Measurements from ENCODE around the gene OTC.

DNA sequence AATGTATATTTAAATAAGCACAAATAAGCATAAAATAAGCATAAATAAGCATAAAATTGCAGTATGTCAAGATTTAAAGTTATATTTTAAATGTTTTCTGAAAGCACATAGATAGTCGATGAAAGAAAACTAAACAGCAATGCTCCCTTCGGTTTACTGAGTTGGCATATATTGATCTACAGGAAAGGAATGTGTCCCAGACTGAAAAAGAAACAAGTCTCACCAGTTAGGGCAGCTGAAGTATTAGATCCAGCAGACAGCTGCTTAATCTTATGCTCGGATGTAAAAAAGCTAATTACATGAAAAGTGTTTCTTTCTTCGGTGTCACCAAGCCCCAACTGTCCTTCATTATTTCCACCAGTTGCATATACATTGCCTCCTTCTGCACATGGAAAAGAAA lies 33.8 kb upstream of the OTC start:
- TF ChIP-seq, protein P1, sequence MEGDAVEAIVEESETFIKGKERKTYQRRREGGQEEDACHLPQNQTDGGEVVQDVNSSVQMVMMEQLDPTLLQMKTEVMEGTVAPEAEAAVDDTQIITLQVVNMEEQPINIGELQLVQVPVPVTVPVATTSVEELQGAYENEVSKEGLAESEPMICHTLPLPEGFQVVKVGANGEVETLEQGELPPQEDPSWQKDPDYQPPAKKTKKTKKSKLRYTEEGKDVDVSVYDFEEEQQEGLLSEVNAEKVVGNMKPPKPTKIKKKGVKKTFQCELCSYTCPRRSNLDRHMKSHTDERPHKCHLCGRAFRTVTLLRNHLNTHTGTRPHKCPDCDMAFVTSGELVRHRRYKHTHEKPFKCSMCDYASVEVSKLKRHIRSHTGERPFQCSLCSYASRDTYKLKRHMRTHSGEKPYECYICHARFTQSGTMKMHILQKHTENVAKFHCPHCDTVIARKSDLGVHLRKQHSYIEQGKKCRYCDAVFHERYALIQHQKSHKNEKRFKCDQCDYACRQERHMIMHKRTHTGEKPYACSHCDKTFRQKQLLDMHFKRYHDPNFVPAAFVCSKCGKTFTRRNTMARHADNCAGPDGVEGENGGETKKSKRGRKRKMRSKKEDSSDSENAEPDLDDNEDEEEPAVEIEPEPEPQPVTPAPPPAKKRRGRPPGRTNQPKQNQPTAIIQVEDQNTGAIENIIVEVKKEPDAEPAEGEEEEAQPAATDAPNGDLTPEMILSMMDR (IDR thresholded peaks at IDR 0.05): no peak
- no peak for TF ChIP-seq EZH2phosphoT487 (IDR thresholded peaks at IDR 0.05)
